Measurements from ENCODE around the gene TCOF1.

The TCOF1 gene

DNA sequence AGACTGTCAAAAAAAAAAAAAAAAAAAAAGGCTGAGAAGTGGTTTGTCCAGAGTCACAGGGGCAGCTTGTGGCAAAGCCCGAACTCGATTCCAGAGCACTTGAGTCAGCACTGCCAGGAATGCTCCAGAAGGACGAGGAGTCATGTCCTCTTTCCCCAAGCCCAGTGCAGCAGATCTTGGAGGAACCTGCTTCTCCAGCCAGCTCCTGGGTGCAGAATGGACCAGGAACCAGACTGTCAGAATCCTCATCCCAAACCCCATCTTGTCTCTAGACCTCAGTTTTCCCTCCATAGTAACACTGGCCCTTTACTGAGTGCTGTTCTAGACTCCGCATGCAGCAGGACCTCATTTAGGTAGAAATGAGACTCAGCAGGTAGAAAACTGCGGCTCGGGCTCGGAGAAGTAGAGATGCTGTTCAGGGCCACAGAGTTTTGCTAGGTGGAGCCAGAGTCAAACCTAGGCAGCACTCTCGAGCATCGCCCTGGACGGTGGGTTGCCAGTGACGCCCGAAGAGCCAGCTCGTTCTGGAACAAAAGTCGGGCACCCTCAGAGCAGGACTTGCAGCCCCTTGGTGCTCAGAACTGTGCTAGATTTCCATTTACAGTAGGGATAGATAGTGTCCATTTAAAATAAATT is 39.8 kb downstream of the TCOF1 start:
- FAIRE-seq (no peak), DNase-seq (ENCODE audit: insufficient read length, low spot score) (no peak)
- TF ChIP-seq, protein P1, sequence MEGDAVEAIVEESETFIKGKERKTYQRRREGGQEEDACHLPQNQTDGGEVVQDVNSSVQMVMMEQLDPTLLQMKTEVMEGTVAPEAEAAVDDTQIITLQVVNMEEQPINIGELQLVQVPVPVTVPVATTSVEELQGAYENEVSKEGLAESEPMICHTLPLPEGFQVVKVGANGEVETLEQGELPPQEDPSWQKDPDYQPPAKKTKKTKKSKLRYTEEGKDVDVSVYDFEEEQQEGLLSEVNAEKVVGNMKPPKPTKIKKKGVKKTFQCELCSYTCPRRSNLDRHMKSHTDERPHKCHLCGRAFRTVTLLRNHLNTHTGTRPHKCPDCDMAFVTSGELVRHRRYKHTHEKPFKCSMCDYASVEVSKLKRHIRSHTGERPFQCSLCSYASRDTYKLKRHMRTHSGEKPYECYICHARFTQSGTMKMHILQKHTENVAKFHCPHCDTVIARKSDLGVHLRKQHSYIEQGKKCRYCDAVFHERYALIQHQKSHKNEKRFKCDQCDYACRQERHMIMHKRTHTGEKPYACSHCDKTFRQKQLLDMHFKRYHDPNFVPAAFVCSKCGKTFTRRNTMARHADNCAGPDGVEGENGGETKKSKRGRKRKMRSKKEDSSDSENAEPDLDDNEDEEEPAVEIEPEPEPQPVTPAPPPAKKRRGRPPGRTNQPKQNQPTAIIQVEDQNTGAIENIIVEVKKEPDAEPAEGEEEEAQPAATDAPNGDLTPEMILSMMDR (IDR thresholded peaks at IDR 0.05; ENCODE audit: insufficient read depth, missing control alignments), result no peak

GRCh38 chr5:150397782-150398721 is 40.6 kb downstream of the TCOF1 start:
- DNase-seq (ENCODE audit: insufficient read length, low spot score) (no peak), FAIRE-seq (no peak)
- TF ChIP-seq, protein P1 (IDR thresholded peaks at IDR 0.05; ENCODE audit: insufficient read depth, missing control alignments), result peak; percentile 0

GRCh38 chr5:150398722-150399523 is 41.4 kb downstream of the TCOF1 start:
- FAIRE-seq (no peak), DNase-seq (ENCODE audit: insufficient read length, low spot score) (no peak)
- TF ChIP-seq, protein P1 (IDR thresholded peaks at IDR 0.05; ENCODE audit: insufficient read depth, missing control alignments), result no peak

DNA sequence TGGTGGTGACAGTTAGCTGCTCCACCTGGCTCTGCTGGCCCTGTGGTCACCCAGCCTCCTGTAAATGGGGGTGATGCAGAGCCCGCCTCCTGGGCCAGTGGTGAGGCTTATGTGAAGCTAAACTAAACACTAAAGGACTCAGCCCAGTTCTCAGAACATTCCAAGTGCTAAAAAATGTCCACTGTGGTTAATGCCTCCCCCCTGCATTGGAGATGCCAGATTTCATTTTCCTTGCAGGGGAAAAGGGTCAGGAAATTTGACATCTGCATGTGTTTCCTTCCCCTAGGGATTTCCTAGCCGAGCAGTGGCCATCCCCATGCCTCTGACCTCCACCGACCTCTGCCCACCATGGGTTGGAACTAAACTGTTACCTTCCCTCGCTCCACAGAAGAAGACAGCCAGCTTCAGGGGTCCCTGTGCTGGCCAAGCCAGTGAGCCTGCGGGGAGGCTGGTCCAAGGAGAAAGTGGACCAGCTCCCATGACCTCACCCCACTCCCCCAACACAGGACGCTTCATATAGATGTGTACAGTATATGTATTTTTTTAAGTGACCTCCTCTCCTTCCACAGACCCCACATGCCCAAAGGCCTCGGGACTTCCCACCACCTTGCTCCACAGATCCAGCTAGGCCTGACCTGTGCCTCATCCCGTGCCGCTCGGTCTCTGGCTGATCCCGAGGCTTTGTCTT is 42.2 kb downstream of the TCOF1 start:
- FAIRE-seq, result no peak
- TF ChIP-seq, protein P1 (IDR thresholded peaks at IDR 0.05; ENCODE audit: insufficient read depth, missing control alignments), result no peak
- no peak for DNase-seq (ENCODE audit: insufficient read length, low spot score)

DNA sequence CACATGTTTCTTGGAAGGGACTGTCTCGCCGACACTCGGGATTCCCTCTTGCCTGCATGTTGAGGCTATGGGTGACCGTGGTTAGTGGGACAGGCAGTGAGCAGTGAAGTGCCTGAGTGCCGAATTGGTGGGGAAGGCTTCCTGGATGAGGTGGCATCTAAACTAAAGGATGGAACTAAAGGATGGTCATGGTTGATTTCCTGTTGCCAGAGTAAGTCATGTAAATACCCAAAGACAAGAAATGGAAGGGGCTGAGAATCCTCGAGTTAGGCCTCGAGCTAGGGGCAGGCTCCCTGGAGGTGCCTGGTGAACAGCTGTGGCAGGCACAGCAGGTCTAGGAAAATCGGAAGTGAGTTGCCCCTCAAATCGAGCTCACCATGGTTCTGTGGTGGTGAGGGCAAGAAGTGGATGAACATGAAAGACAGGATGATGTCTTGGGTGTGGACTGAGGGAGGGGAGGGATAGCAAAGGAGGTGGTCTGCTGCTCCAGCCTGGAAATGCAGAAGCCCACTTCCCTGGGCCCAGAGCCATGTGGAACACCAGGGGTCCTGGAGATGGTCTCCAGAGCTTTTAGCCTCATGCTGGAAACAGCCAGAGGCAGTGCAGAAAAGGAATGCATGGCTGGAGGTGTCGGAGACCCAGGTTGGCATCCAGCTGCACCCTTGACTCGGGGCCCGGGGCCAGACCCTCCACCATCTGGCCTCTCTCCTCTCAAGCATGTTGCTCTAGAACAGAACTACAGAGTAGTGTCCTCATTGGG is 43.0 kb downstream of the TCOF1 start:
- FAIRE-seq (no peak), DNase-seq (ENCODE audit: insufficient read length, low spot score) (no peak)
- TF ChIP-seq, protein P1 (IDR thresholded peaks at IDR 0.05; ENCODE audit: insufficient read depth, missing control alignments), result no peak

DNA sequence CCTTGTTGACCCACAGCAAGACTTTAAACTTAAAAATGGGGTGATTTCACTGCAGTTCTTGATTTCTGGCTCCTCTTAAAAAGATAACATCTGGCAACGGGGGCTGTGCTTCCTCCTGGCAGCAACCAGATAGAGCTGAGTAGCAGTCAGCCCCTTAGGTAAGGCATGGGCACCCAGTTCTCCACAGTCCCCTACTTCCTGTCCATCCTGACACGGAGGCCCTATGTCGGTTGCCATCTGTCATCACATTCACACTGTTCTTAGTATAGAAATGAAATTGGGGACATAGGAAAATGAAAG is 43.5 kb downstream of the TCOF1 start:
- TF ChIP-seq, protein P1 (IDR thresholded peaks at IDR 0.05; ENCODE audit: insufficient read depth, missing control alignments), result no peak
- FAIRE-seq (no peak), DNase-seq (ENCODE audit: insufficient read length, low spot score) (no peak)
